ENCODE data around the gene CFAP107.

GRCh38 chr1:12748778-12749355, 2.9 kb downstream of the CFAP107 start:
- no peak for TF ChIP-seq CTCF (conservative IDR thresholded peaks at IDR 0.05 in 1 of 2, IDR thresholded peaks at IDR 0.05 in 1 of 2; ENCODE audit: extremely low read depth in 1 of 2, insufficient read depth in 1 of 2, low read depth in 1 of 2, low read length in 2 of 2)
- TF ChIP-seq EZH2 (IDR thresholded peaks at IDR 0.05; ENCODE audit: borderline replicate concordance, low read length): no peak
